MG63 (cell line): ENCODE results near the gene SLC39A11. TPM values are rescaled to one million over a fixed set of nuclear protein-coding genes. Genes with fewer than 3 reads are reported as not detected.
"Not testable (repeated sequence)": the region's sequence is repeated elsewhere in the genome, so short reads cannot be mapped to it uniquely, and the experiment has no call there.

ENCODE experiments used
- DNase-seq: peaks from one replicate; pipeline ENCODE4 v3.0.0-alpha.2; 2020
- H3K27me3 ChIP-seq: fragments of 250-450 bp; sonication (Bioruptor Pico); 2 replicates; pipeline ENCODE4 v1.5.1; 2020; ENCODE audit warnings: mild to moderate bottlenecking, moderate library complexity
- H3K36me3 ChIP-seq: fragments of 250-450 bp; sonication (Bioruptor Pico); 2 replicates; pipeline ENCODE4 v1.5.1; 2020; ENCODE audit warnings: mild to moderate bottlenecking, moderate library complexity
- H3K4me3 ChIP-seq: fragments of 250-450 bp; sonication (Bioruptor Pico); 2 replicates; pipeline ENCODE4 v1.5.1; 2020; ENCODE audit warnings: mild to moderate bottlenecking, moderate library complexity
- H3K9me3 ChIP-seq: fragments of 250-450 bp; sonication (Bioruptor Pico); 2 replicates; pipeline ENCODE4 v1.5.1; 2020; ENCODE audit warnings: mild to moderate bottlenecking, moderate library complexity
- total RNA-seq: library from RNA; depleted of rRNA; stranded (reverse); fragments of >200 nt; shearing (Covaris generic); gene quantifications from 2 replicates; pipeline ENCODE4 v1.2.3, GENCODE V29; 2014; ENCODE audit warnings: low replicate concordance; rRNA removed

Gene SLC39A11
- total RNA-seq: 9.4 and 13.7 TPM in 2 replicates

GRCh38 chr17:73092523-73093135 is at the start of gene SLC39A11:
Gene SLC39A11, minus strand, starts transcription at chr17:73092688. Its CDS starts 3,924 bp downstream, at chr17:73088764.
- peak within 1 kb of the TSS; percentile 60 for H3K4me3 ChIP-seq
- H3K27me3 ChIP-seq: no peaks in the 10 kb centered on the region
- DNase-seq: peak; percentile 98
- no peaks in the 10 kb centered on the region for H3K36me3 ChIP-seq
- no peaks in the 10 kb centered on the region for H3K9me3 ChIP-seq

- H3K36me3 ChIP-seq: no peaks in the 10 kb centered on the region
- H3K9me3 ChIP-seq: peaks cover 3% of the 10 kb centered on the region; the same call in 1 of the 2 replicates
- no peak overlapping the region for H3K4me3 ChIP-seq
- H3K27me3 ChIP-seq: no peaks in the 10 kb centered on the region
- DNase-seq: no peak
Measured at GRCh38 chr17:73141411-73141810, 48.9 kb upstream of the SLC39A11 start.

DNA sequence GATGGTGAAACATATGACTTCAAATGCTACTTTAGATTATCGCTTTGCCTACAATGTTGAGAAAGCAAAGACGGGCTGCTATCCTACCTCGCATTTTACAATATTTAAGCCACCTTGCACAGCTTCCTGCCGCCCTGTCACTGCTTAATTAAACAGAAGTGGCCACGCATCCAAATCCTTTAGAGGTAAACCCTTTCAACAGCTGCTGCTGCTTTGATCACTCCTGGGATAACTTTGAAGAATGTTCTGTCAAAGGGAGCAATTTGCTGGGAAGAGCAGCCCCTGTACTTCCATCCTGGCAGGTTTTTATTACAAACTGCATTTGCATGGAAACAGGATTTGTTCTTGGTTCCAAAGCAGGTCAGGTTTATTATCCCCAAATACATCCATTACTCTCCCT is 48.1 kb upstream of the SLC39A11 start:
- no peak for DNase-seq
- H3K9me3 ChIP-seq: peaks cover 3% of the 10 kb centered on the region; the same call in 1 of the 2 replicates
- H3K27me3 ChIP-seq: no peaks in the 10 kb centered on the region
- H3K4me3 ChIP-seq: no peak overlapping the region
- no peaks in the 10 kb centered on the region for H3K36me3 ChIP-seq

DNA sequence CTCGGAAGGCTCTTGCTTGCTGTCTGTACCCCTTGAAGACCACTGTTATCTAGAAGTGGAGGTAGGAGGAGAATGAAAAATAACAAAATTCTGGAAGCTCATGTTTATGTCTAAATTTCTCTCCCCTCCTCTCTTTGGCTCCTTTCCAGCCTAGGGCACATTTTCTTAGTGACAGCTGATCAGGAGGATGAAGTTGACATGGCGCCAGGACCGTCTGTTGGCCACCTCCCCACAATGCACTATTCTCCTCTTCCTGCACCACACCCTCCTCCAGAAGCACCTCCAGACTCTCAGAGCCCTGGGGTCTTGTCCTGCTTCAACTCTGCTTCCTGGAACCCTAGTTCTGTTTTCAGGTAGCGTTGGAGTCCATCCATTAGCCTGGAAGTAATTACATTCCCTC is 46.8 kb upstream of the SLC39A11 start:
- Histone ChIP-seq H3K27me3 (no peaks in the 10 kb centered on the region), H3K36me3 (no peaks in the 10 kb centered on the region), H3K4me3 (no peak overlapping the region), H3K9me3 (peaks cover 3% of the 10 kb centered on the region; the same call in 1 of the 2 replicates)
- DNase-seq: no peak

DNA sequence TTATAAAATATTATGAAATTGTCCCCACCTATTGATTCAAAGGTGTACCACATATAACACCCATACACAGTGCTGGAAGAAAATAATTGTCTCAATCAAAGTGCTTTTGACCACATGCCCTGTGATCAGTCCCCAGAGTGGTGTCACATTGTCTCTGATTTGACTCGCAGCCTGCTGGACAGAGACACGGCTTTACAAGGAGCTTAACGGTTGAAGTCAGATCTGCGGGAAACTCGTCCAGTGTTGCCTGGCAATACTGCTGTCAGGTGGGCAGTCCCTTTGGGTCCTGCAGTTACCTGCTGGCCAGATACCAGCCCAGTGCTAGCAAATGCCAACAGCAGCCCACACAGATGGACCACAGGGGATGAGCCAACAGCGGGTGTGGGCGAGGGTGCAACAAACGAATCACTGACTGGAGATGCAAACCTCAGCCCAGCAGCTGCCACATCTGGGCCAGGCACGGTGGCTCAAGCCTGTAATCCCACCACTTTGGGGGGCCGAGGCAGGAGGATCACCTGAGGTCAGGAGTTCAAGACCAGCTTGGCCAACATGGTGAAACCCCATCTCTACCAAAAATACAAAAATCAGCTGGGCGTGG is 46.2 kb upstream of the SLC39A11 start:
- no peak for DNase-seq
- H3K36me3 ChIP-seq: no peaks in the 10 kb centered on the region
- no peak overlapping the region for H3K4me3 ChIP-seq
- H3K27me3 ChIP-seq: no peaks in the 10 kb centered on the region
- peaks cover 3% of the 10 kb centered on the region; the same call in 1 of the 2 replicates for H3K9me3 ChIP-seq

GRCh38 chr17:73137376-73137775 is 44.9 kb upstream of the SLC39A11 start:
- H3K9me3 ChIP-seq: no peaks in the 10 kb centered on the region
- no peaks in the 10 kb centered on the region for H3K36me3 ChIP-seq
- DNase-seq: no peak
- no peaks in the 10 kb centered on the region for H3K27me3 ChIP-seq
- H3K4me3 ChIP-seq: no peak overlapping the region

GRCh38 chr17:73135766-73136165 is 43.3 kb upstream of the SLC39A11 start:
- Histone ChIP-seq H3K4me3 (no peak overlapping the region), H3K9me3 (no peaks in the 10 kb centered on the region), H3K36me3 (no peaks in the 10 kb centered on the region), H3K27me3 (no peaks in the 10 kb centered on the region)
- no peak for DNase-seq

DNA sequence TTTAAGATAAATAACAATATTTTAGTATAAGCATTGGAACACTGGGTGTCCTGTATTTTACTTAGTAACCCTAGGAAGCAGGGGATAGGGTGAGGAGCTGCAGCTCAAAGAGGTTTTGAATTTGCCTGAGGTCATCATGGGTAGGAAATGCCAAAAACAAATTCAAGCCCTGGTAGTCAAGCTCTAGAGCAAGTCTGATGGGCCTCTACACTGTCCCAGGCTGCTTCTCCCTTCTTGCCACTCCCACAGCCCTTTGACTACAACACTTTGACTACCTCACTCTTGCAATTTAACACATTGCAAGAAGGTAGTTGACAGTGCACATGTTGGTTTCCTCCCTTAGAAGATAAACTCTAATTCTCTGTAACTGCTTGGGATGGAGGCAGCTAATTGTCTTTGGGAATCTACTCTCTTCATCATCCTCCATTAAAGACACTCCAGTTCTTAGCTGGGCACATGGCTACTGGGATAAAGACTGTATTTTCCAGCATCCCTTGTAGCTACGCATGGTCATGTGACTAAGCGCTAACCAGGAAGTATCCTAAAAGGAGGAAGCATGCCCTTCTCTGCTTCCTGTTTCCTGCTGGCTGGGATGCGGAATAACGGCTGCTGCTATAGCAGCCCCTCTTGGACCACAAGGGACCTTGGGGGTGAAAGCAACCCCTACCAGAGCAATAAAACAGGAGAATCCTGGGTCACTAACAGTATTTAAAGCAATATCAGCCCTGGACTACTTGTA is 41.6 kb upstream of the SLC39A11 start:
- Histone ChIP-seq H3K36me3 (no peaks in the 10 kb centered on the region), H3K9me3 (no peaks in the 10 kb centered on the region), H3K4me3 (no peak overlapping the region), H3K27me3 (no peaks in the 10 kb centered on the region)
- no peak for DNase-seq

DNA sequence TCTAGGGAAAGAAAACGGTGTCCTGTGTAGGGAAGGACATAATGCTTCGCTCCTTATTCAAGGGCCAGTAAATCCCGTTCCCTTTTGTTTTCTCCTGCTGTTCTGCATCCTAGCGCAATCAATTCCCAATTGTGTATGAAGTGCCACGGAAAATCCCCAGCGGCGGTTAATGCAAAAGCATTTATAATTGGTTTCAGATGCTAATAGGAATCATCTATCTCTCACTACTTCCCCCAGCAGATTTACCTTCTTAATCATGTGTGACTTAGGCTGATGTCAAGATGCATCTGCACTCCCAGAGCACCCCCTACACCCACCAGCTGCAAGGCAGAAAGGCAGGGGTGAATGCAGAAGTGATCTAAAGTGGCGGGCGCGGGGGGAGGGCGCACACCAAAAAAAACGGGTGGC is 39.6 kb upstream of the SLC39A11 start:
- Histone ChIP-seq H3K4me3 (no peak overlapping the region), H3K9me3 (no peaks in the 10 kb centered on the region), H3K36me3 (no peaks in the 10 kb centered on the region), H3K27me3 (no peaks in the 10 kb centered on the region)
- no peak for DNase-seq

- not testable (repeated sequence) for H3K36me3 ChIP-seq, H3K4me3 ChIP-seq, H3K27me3 ChIP-seq, DNase-seq, H3K9me3 ChIP-seq
Measured at GRCh38 chr17:73131439-73131838, 39.0 kb upstream of the SLC39A11 start.

DNA sequence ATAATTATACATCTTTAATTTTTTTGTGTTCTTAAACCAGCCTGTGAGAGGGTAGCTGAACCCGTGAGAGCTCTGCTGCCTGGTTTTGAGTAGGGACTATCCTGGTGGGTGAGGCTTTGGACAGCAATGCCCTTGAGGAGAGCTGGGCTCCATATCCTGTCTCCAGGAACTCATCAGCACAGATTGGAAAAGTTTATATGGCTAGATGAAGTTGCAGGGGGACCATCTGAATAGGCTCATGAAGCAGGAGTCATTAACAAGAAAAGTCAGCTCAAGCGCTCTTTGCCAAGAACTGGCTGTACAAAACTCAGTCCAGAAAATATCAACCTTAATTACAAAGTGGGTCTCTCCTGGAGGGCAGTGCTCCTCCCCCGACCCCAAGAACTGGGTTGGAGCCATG is 38.5 kb upstream of the SLC39A11 start:
- Histone ChIP-seq H3K36me3 (no peaks in the 10 kb centered on the region), H3K4me3 (no peak overlapping the region), H3K27me3 (no peaks in the 10 kb centered on the region), H3K9me3 (no peaks in the 10 kb centered on the region)
- no peak for DNase-seq

GRCh38 chr17:73128496-73128895 is 36.0 kb upstream of the SLC39A11 start:
- H3K4me3 ChIP-seq: no peak overlapping the region
- no peaks in the 10 kb centered on the region for H3K36me3 ChIP-seq
- DNase-seq: no peak

GRCh38 chr17:73126716-73127473 is 34.4 kb upstream of the SLC39A11 start:
- DNase-seq: no peak
- H3K27me3 ChIP-seq: no peaks in the 10 kb centered on the region

More at GRCh38 chr17:73128496-73128895, 36.0 kb upstream of the SLC39A11 start:
- no peaks in the 10 kb centered on the region for H3K9me3 ChIP-seq
- H3K27me3 ChIP-seq: no peaks in the 10 kb centered on the region

DNA sequence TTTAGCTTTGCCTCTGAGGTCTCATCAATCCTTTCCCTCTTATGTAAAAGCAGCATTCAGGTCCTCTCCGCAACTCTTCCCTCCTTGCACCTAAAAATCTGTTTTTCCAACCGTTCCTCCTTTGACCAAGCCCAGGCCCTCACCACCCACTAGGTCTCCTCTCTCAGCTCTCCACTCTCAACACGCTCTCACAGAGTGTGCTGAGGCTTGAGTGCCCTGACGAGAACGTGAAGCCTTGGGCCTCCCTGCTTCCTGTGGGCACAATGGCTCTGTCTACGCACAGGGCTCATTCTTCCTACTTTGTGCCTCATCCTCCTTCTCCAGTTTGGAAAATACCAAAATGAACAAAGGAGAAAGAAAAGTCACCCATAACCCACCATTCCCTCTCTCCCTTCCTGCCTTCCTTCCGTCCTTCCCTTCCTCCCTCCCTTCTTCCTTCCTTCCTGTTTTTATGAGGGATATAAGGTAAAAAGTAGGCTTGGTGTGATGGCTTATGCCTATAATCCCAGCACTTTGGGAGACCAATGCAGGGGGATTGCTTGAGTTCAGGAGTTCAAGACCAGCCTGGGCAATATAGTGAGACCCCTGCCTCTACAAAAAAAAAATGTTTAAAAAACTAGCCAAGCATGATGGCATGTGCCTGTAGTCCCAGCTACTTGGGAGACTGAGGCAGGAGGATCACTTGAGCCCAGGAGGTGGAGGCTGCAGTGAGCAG is 31.3 kb upstream of the SLC39A11 start:
- no peaks in the 10 kb centered on the region for H3K27me3 ChIP-seq
- no peaks in the 10 kb centered on the region for H3K36me3 ChIP-seq
- H3K4me3 ChIP-seq: no peak overlapping the region
- H3K9me3 ChIP-seq: no peaks in the 10 kb centered on the region
- no peak for DNase-seq

More at GRCh38 chr17:73126716-73127473, 34.4 kb upstream of the SLC39A11 start:
- Histone ChIP-seq H3K4me3 (no peak overlapping the region), H3K9me3 (no peaks in the 10 kb centered on the region), H3K36me3 (no peaks in the 10 kb centered on the region)

DNA sequence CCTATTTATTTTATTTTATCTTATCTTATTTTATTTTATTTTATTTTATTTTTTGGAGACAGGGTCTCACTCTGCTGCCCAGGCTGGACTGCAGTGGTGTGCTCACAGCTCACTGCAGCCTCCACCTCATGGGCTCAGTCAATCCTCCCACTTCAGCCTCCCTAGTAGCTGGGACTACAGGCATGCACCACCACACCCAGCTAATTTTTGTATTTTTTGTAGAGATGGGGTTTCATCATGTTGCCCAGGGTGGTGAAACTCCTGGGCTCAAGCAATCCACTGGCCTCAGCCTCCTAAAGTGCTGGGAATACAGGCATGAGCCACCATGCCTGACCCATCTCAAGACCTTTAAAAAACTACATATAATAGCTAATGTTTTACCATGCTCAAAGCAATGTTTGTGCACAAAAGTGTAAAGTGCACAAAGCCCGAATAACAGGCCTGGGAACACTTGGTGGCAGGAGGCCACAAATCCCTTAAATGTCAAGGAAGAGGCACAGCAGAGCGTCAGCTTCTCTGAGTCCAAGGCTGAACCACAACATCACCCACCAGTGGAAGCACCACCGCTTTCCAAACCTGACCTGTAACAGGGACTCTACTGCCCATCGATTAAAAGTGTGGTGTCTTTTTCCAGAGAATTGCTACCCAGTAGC is 30.6 kb upstream of the SLC39A11 start:
- H3K9me3 ChIP-seq: no peaks in the 10 kb centered on the region
- no peak overlapping the region for H3K4me3 ChIP-seq
- H3K36me3 ChIP-seq: no peaks in the 10 kb centered on the region
- H3K27me3 ChIP-seq: no peaks in the 10 kb centered on the region
- DNase-seq: no peak

GRCh38 chr17:73121506-73121905 is 29.0 kb upstream of the SLC39A11 start:
- Histone ChIP-seq H3K27me3 (no peaks in the 10 kb centered on the region), H3K36me3 (no peaks in the 10 kb centered on the region), H3K4me3 (no peak overlapping the region), H3K9me3 (no peaks in the 10 kb centered on the region)
- DNase-seq: no peak
